Suprapubic skin (tissue), 4 donors: ENCODE measurements around the gene TGDS. TPM values are rescaled to one million over a fixed set of nuclear protein-coding genes. Genes with fewer than 3 reads are reported as not detected.

ENCODE experiments used
- DNase-seq, 2 donors: peaks; one replicate each; pipeline ENCODE4 v3.0.0-alpha.2; 2019; ENCODE audit warnings: low spot score in 2 of 2
- H3K27ac ChIP-seq: fragments of 200-600 bp; sonication (generic); one replicate; pipeline ENCODE4 v1.5.1; 2019
- H3K27me3 ChIP-seq: fragments of 200-600 bp; sonication (generic); one replicate; pipeline ENCODE4 v1.5.1; 2019
- H3K36me3 ChIP-seq: fragments of 200-600 bp; sonication (generic); one replicate; pipeline ENCODE4 v1.5.1; 2019
- H3K4me1 ChIP-seq: fragments of 200-600 bp; sonication (generic); one replicate; pipeline ENCODE4 v1.5.1; 2019
- H3K4me3 ChIP-seq: fragments of 200-600 bp; sonication (generic); one replicate; pipeline ENCODE4 v1.5.1; 2019; ENCODE audit warnings: mild to moderate bottlenecking
- H3K9me3 ChIP-seq: fragments of 200-600 bp; sonication (generic); one replicate; pipeline ENCODE4 v1.5.1; 2019
- CTCF ChIP-seq, 2 donors: fragments of 200-600 bp in 1 of 2; fragments of 450-650 bp in 1 of 2; sonication (generic) in 1 of 2; IDR thresholded peaks; one replicate each; pipeline ENCODE4 v1.5.1; 2016 to 2019; ENCODE audit warnings: antibody characterized with exemption in 2 of 2, mild to moderate bottlenecking in 1 of 2, moderate library complexity in 1 of 2
- EP300 ChIP-seq: sonication (generic); formaldehyde crosslinking; IDR thresholded peaks from one replicate; pipeline ENCODE4 v1.6.1; 2017; ENCODE audit warnings: antibody characterized with exemption
- POLR2A ChIP-seq, 2 donors: fragments of 450-650 bp; IDR thresholded peaks; one replicate each; pipeline ENCODE4 v1.6.1; 2017; ENCODE audit warnings: antibody characterized with exemption in 2 of 2, mild to moderate bottlenecking in 2 of 2, moderate library complexity in 2 of 2
- POLR2AphosphoS5 ChIP-seq, 3 donors: sonication (generic); formaldehyde crosslinking; IDR thresholded peaks; one replicate each; pipeline ENCODE4 v1.6.1; 2017; ENCODE audit warnings: antibody characterized with exemption in 3 of 3
- WGBS: methylation state at CpG from one replicate; pipeline ENCODE4 v1.1.5; 2018; 5-methylcytosine and 5-hydroxymethylcytosine counted together
- total RNA-seq, 4 donors: library from RNA; depleted of rRNA; stranded (reverse); fragments of >200 nt; gene quantifications; one replicate each; pipeline ENCODE4 v1.1.0, GENCODE V29; 2016

The TGDS gene
- total RNA-seq, 4 donors from 2014 or later, result 7.4 to 9.3 (median 8.0) TPM

- Histone ChIP-seq H3K9me3 (no peaks in the 10 kb centered on the region), H3K27ac (no peak overlapping the region), H3K4me3 (no peak overlapping the region), H3K4me1 (no peaks in the 10 kb centered on the region), H3K36me3 (peaks cover 37% of the 10 kb centered on the region), H3K27me3 (no peaks in the 10 kb centered on the region)
- 100% methylated on average over 1 of the region's 1 CpG for WGBS
- TF ChIP-seq CTCF (IDR thresholded peaks at IDR 0.05) (no peak), EP300 (no peak), POLR2AphosphoS5 (IDR thresholded peaks at IDR 0.05) (no peak), POLR2A (IDR thresholded peaks at IDR 0.05) (no peak)
- no peak for DNase-seq
Measured at GRCh38 chr13:94568443-94568842, 27.5 kb downstream of the TGDS start.

DNA sequence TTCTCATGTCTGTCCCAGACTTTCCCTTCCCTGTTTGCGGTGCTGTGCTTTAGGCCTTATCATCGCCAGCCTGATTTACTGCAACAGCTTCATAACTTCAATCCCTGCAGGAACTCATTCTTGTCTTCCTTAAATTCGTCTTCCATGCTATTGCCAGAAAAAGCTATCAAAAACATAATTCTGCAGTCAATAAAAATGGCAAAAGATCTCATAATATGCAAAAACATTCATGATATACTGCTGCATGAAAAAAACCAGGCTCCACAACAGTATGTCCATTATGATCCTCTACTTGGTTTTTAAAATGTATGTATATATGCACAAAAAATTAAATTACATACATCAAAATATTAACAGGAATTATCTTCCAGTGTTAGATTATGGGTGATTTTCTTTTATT lies 28.4 kb downstream of the TGDS start:
- H3K27me3 ChIP-seq, result no peaks in the 10 kb centered on the region
- H3K4me3 ChIP-seq, result no peak overlapping the region
- no peak for DNase-seq
- WGBS, result 83% methylated on average over 3 of the region's 3 CpGs
- H3K27ac ChIP-seq, result no peak overlapping the region
- H3K4me1 ChIP-seq, result no peaks in the 10 kb centered on the region
- TF ChIP-seq EP300, result no peak
- no peak for TF ChIP-seq CTCF (IDR thresholded peaks at IDR 0.05)
- TF ChIP-seq POLR2A (IDR thresholded peaks at IDR 0.05), result no peak
- TF ChIP-seq POLR2AphosphoS5 (IDR thresholded peaks at IDR 0.05), result no peak
- peaks cover 28% of the 10 kb centered on the region for H3K36me3 ChIP-seq
- no peaks in the 10 kb centered on the region for H3K9me3 ChIP-seq

GRCh38 chr13:94561126-94561525 lies 34.8 kb downstream of the TGDS start:
- Histone ChIP-seq H3K4me3 (no peak overlapping the region), H3K4me1 (no peaks in the 10 kb centered on the region), H3K27me3 (no peaks in the 10 kb centered on the region), H3K36me3 (no peaks in the 10 kb centered on the region), H3K9me3 (no peaks in the 10 kb centered on the region), H3K27ac (no peak overlapping the region)
- DNase-seq, result no peak
- 78% methylated on average over 3 of the region's 3 CpGs for WGBS
- TF ChIP-seq EP300 (no peak), CTCF (IDR thresholded peaks at IDR 0.05) (no peak)

DNA sequence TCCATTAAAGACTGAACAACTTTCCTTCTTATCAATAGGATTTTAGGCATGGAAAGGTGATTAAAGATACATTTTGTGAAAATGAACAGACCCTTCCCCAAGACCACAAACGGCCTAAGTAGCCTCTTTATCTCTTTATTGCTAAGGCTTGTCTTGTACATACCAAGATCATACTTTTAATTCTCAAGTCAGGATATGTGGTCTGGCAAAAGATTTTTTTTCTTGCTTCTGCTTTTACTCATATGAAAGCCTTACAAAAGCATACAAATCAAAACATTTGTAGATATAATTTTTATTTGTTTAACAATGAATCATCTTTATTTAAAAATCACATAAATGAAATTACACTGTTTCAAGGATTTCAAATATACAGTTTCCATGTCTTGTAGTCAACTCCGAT lies 35.8 kb downstream of the TGDS start:
- Histone ChIP-seq H3K36me3 (no peaks in the 10 kb centered on the region), H3K4me3 (no peak overlapping the region), H3K27me3 (no peaks in the 10 kb centered on the region), H3K4me1 (no peaks in the 10 kb centered on the region), H3K9me3 (no peaks in the 10 kb centered on the region), H3K27ac (no peak overlapping the region)
- 78% methylated on average over 2 of the region's 2 CpGs for WGBS
- DNase-seq, result no peak
- no peak for TF ChIP-seq POLR2AphosphoS5 (IDR thresholded peaks at IDR 0.05)
- TF ChIP-seq EP300, result no peak
- no peak for TF ChIP-seq POLR2A (IDR thresholded peaks at IDR 0.05)
- TF ChIP-seq CTCF (IDR thresholded peaks at IDR 0.05), result no peak

- TF ChIP-seq CTCF (IDR thresholded peaks at IDR 0.05) (no peak), POLR2AphosphoS5 (IDR thresholded peaks at IDR 0.05) (no peak), EP300 (no peak), POLR2A (IDR thresholded peaks at IDR 0.05) (no peak)
- no peaks in the 10 kb centered on the region for H3K36me3 ChIP-seq
- no peak for DNase-seq
- no peak overlapping the region for H3K4me3 ChIP-seq
- no peaks in the 10 kb centered on the region for H3K4me1 ChIP-seq
- H3K27me3 ChIP-seq, result no peaks in the 10 kb centered on the region
- no peaks in the 10 kb centered on the region for H3K9me3 ChIP-seq
- WGBS, result 78% methylated on average over 6 of the region's 6 CpGs
- no peak overlapping the region for H3K27ac ChIP-seq
Measured at GRCh38 chr13:94559222-94559795, 36.6 kb downstream of the TGDS start.
